GM18951 (cell line): ENCODE measurements around the gene SAMD4A.

Source experiments
- POLR2A ChIP-seq: IDR thresholded peaks from 4 replicates; pipeline ENCODE4 v1.6.1; 2011; ENCODE audit warnings: mild to moderate bottlenecking; ENCODE audit not compliant: insufficient read length, insufficient read depth; ENCODE audit errors: extremely low read depth
- in situ Hi-C: fragments of 300-500 bp; cut with MboI; formaldehyde crosslinking; loops from one replicate; pipeline ENCODE4 v1.12.0; 2022; ENCODE audit warnings: low sequenced_read_pairs, mixed read lengths, inconsistent platforms; ENCODE audit not compliant: unreplicated experiment

The SAMD4A gene

GRCh38 chr14:54712465-54713200 lies 145.7 kb downstream of the SAMD4A start:
- no peak for TF ChIP-seq POLR2A
- in situ Hi-C loops = no loop called here

DNA sequence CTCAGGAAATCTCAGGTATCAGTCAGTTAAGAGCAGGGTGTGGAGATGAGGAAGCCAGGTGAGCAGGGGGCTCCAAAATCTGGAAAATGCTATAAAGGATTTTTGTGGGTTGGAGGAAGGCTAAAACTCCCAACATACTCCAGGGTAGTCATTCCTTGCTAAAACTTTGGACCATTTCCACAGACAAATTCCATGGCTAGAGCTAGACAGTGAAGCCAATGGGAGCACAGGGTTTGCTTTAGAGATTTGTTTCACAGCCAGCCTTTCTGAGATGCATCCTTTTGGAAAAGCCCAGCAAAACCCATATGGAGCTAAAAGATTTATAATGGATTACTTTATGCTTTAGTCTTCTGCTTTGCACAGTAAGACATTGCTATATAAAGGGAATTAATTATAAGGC lies 146.5 kb downstream of the SAMD4A start:
- in situ Hi-C loops = no loop called here
- no peak for TF ChIP-seq POLR2A

DNA sequence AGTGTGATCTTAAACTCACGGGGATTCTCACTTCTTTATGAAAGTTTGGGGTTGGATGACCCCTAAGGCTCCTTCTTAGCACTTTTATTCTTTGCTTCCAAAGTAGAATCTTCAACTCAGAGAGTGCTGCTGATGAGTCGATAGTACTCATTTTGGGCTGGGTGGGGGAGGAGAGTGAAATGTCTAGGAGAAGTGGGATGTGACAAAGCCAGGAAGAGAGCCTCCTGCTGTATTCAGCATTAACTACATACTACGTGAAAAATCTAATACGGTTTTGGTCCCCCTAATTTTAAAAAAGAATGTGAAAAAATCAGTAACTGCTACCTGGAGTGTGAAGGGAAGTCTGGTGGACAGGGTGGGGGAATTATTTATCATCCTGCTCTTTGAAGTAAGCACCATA lies 148.3 kb downstream of the SAMD4A start:
- no peak for TF ChIP-seq POLR2A
- in situ Hi-C loops = no loop called here

- no peak for TF ChIP-seq POLR2A
- in situ Hi-C loops = no loop called here
Observed at GRCh38 chr14:54715811-54716210, 148.9 kb downstream of the SAMD4A start.

GRCh38 chr14:54716862-54717261 lies 149.9 kb downstream of the SAMD4A start:
- no peak for TF ChIP-seq POLR2A
- in situ Hi-C loops = no loop called here

DNA sequence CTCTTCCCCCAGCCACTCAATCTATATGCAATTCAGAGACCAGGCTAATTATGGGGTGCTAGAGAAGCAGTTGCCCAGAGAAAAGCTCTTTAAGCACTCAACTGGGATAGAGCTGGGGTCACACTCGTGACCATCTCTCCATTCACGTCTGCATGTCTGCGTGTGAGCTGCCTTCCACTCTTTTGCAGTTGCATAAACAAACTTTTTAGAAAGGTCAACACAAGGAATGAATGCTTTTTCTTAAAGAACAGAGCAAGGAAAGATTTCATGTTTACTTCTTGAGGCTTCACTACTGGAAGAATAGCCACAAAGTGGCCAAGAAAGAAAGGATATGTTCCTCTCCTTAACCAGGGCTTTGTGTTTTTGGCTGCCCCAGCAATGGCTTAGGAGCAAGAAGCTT lies 151.1 kb downstream of the SAMD4A start:
- in situ Hi-C loops = no loop called here
- TF ChIP-seq POLR2A = no peak

- in situ Hi-C loops = no loop called here
- no peak for TF ChIP-seq POLR2A
Observed at GRCh38 chr14:54719406-54719805, 152.5 kb downstream of the SAMD4A start.

DNA sequence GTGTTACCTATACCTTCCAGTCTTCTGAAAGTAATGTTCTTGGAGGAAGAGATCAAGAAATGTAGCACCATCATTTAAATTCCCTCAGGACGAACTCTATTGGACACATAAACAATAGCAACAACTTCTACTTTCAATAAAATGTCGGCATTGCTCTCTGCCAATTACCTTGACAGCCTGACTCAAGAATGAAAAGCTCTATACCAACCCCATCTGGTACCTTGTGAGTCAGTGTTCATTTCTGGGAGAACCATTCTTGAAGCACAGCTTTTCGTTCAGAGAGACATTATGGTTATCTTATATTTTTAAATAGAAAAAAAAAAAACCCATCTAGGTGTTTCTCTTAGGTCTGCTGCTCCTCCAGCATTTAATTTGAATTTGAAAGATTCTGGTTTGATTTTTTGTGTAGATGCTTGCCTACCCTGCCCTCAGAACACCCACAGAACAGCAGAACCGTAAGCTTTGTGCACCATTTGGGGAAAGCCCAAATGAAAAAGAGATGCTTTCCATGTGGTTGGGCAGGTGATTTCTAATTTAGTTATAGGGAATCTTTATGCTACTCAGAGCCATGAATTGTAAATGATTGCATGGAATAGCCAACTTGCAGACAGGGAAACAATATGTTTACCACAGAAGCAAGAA lies 156.0 kb downstream of the SAMD4A start:
- in situ Hi-C loops = no loop called here
- TF ChIP-seq POLR2A = no peak

DNA sequence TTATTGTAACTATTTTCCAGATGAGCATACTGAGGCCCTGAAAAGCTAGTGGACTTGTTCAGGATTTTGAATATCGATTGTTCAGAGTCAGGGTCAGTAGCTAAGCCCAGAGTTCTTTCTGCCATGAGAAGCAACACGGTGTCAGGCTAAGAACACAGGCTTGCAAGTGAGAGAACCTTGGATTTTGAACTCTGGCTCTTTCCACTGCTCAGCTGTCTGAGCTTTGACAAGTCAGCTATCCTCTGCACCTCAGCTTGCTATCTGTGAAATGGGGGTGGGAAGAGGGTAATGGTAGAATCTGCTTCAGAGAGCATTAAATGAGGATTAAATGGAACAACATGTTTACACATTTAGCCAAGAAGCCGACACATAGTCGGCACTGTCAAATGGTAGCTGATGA lies 157.2 kb downstream of the SAMD4A start:
- TF ChIP-seq POLR2A = no peak
- in situ Hi-C loops = no loop called here

GRCh38 chr14:54724676-54725325 lies 157.9 kb downstream of the SAMD4A start:
- no peak for TF ChIP-seq POLR2A
- in situ Hi-C loops = no loop called here

DNA sequence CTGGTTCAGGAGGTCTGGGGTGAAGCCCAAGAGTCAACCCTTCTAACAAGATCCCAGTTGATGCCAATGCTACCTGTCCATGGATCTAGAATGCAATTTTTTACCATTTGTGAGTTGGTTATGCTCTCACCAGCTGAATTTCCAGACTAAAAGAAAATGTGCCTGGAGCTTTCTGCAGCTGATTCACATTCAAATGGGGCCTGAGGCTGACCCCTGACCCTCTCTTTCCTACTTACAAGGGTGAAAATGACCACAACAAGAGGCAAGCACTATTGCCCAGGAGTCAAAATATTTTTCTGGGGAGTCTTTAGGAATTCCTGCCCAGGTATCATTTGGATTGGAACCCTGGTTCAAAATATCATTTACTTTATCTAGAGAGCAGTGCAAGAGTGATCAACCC lies 159.1 kb downstream of the SAMD4A start:
- in situ Hi-C loops = no loop called here
- TF ChIP-seq POLR2A = no peak

GRCh38 chr14:54727929-54728328 lies 161.0 kb downstream of the SAMD4A start:
- in situ Hi-C loops = no loop called here
- TF ChIP-seq POLR2A = no peak

DNA sequence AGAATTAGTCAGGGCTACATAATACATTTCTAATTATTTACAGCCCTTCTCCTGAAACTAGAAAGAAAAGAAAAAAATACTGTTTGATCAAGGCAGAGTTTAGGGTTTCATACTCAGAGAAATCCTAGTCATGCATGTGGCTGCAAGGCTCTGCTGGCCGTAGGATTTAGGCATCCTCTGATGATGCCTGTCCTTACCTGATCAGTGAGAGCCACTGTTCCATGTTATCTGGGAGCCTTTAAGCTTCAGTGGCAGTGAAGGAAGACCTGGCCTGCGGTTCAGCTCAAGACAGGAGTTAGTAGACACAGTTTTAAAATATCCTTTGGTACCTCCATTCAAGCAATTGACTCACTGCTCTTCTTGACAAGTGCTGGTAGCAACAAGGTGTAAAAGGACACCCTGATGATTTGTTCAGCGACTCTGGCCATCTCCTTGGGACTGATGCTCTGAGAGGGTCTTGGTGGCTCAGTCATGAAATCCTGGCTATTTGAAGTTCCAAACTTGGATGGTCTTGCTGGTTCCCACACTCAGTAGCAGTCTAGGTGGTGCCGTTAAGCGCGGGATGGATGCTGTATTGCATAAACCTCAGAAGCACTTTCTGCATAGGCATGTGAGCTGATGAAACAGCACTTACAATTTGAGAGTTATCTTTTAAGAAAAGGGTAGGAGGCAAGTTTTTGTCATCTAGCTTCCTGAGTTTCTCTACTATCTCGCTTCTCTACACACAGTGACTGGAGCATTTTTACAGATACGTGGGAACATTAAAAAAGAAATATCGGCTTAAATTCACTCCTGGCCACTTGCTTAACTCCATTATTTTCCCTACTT lies 162.0 kb downstream of the SAMD4A start:
- in situ Hi-C loops = no loop called here
- TF ChIP-seq POLR2A = no peak
